GM10847 (cell line): ENCODE measurements around the gene CREB3.

Source experiments
- POLR2A ChIP-seq: IDR thresholded peaks from 2 replicates; pipeline ENCODE4 v1.6.1; 2011; ENCODE audit not compliant: insufficient read length; ENCODE audit errors: extremely low read depth

Gene CREB3

GRCh38 chr9:35729101-35729500 lies 3.4 kb upstream of the CREB3 start:
- no peak for TF ChIP-seq POLR2A

- no peak for TF ChIP-seq POLR2A
Measured at GRCh38 chr9:35729700-35730485, 2.6 kb upstream of the CREB3 start.

GRCh38 chr9:35730486-35730854 lies 2.0 kb upstream of the CREB3 start:
- TF ChIP-seq POLR2A: no peak

- no peak for TF ChIP-seq POLR2A
Measured at GRCh38 chr9:35731415-35732184, 866 bp upstream of the CREB3 start.

GRCh38 chr9:35732800-35733541 lies 505 bp downstream of the CREB3 start:
- TF ChIP-seq POLR2A: no peak

- no peak for TF ChIP-seq POLR2A
Measured at GRCh38 chr9:35734096-35734495, 1.6 kb downstream of the CREB3 start.

- no peak for TF ChIP-seq POLR2A
Measured at GRCh38 chr9:35736201-35736633, 3.8 kb downstream of the CREB3 start.

- TF ChIP-seq POLR2A: no peak
Measured at GRCh38 chr9:35737143-35737542, 4.7 kb downstream of the CREB3 start.

- TF ChIP-seq POLR2A: no peak
Measured at GRCh38 chr9:35738186-35738585, 5.7 kb downstream of the CREB3 start.

GRCh38 chr9:35738924-35739323 lies 6.5 kb downstream of the CREB3 start:
- TF ChIP-seq POLR2A: no peak

GRCh38 chr9:35740243-35740642 lies 7.8 kb downstream of the CREB3 start:
- TF ChIP-seq POLR2A: no peak

GRCh38 chr9:35741740-35742139 lies 9.3 kb downstream of the CREB3 start:
- no peak for TF ChIP-seq POLR2A

- TF ChIP-seq POLR2A: no peak
Measured at GRCh38 chr9:35743452-35743851, 11.0 kb downstream of the CREB3 start.

GRCh38 chr9:35743880-35744518 lies 11.5 kb downstream of the CREB3 start:
- TF ChIP-seq POLR2A: no peak

GRCh38 chr9:35745569-35745968 lies 13.1 kb downstream of the CREB3 start:
- TF ChIP-seq POLR2A: no peak
